ENCODE results near the gene IQSEC3.
"Not testable (repeated sequence)": the region's sequence is repeated elsewhere in the genome, so short reads cannot be mapped to it uniquely, and the experiment has no call there.

DNA sequence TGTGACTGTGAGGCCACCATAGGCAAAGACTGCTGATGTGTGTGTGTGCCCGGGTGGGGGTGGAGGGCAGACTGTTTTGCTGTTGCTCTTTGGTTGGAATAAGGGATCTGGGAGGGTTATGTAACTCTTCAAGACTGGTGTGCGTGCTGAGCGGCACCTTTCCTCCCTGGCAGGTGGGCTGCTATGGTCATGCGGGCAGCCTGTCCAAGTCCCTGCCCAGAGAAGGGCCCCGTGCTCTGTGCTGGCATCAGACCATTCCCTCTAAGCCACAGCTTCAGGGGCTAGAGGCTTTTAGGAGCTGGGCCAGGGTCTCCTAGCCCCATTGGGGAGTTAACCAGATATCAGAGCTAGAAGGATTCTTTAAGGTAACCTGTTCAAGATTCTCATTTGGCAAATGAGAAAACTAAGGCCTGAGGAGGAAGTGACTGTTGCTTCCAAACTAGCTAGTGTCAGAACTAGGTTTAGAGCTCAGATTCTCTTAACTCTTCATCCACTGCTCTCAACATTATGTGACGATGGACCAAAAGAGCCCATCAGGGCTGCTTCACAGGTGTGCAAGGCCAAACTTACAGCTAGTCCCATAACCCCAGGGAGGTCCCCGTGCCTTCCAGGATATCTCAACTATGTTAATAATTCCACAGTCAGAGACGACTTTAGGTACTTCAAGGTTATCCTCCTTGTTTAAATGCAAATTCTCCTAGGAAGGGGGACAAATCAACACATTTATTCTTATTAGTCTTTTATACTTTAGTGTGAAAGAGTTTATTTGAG, 8.0 kb downstream of the IQSEC3 start:
- TF ChIP-seq EZH2 (IDR thresholded peaks at IDR 0.05; ENCODE audit: borderline replicate concordance); CTCF (IDR thresholded peaks at IDR 0.05; ENCODE audit: poor library complexity): not testable (repeated sequence)
